GM12872 (cell line): Measurements from ENCODE around the gene PIEZO2.

ENCODE experiments used
- CTCF ChIP-seq: IDR thresholded peaks from 3 replicates; pipeline ENCODE4 v1.5.1; 2011; ENCODE audit warnings: low read depth, mild to moderate bottlenecking, low read length, moderate library complexity; ENCODE audit not compliant: insufficient read depth

PIEZO2 gene

GRCh38 chr18:11051462-11051861 lies 97.9 kb downstream of the PIEZO2 start:
- TF ChIP-seq CTCF, result no peak

- no peak for TF ChIP-seq CTCF
These were observed 98.4 kb downstream of the PIEZO2 start for GRCh38 chr18:11050966-11051365.

- TF ChIP-seq CTCF, result no peak
These were observed 101.6 kb downstream of the PIEZO2 start for GRCh38 chr18:11047817-11048216.

- no peak for TF ChIP-seq CTCF
These were observed 102.2 kb downstream of the PIEZO2 start for GRCh38 chr18:11047156-11047555.

- TF ChIP-seq CTCF, result no peak
These were observed 103.2 kb downstream of the PIEZO2 start for GRCh38 chr18:11046140-11046539.

- TF ChIP-seq CTCF, result no peak
These were observed 105.7 kb downstream of the PIEZO2 start for GRCh38 chr18:11043694-11044093.

GRCh38 chr18:11042247-11042646 lies 107.1 kb downstream of the PIEZO2 start:
- no peak for TF ChIP-seq CTCF
